ENCODE data around the gene POPDC2. TPM values are rescaled to one million over a fixed set of nuclear protein-coding genes. Genes with fewer than 3 reads are reported as not detected.

The POPDC2 gene
- total RNA-seq, 1 experiment from 2014 or later: 0.37 TPM

GRCh38 chr3:119669906-119670570 is 9.6 kb upstream of the POPDC2 start:
- no peaks in the 10 kb centered on the region for H3K79me2 ChIP-seq (ENCODE audit: insufficient read depth, low read length)
- H3K9ac ChIP-seq (ENCODE audit: extremely low read depth, insufficient read length, low read length): no peak overlapping the region
- Mint-ChIP-seq H3K9me3 (no peaks in the 10 kb centered on the region), H3K4me1 (peaks cover 0 to 9% of the 10 kb centered on the region in 2 experiments; a peak in 1 of 4 replicates), H3K27ac (no peak overlapping the region; a peak in 1 of 7 replicates), H3K36me3 (ENCODE audit: insufficient read depth in 1 of 3, low read depth in 3 of 3) (peaks cover 11 to 48% (median 48%) of the 10 kb centered on the region in 3 experiments; a peak in 6 of 7 replicates), H3K4me3 (no peak overlapping the region), H3K27me3 (ENCODE audit: low read depth) (no peaks in the 10 kb centered on the region)
- no peaks in the 10 kb centered on the region for H3K4me1 ChIP-seq (ENCODE audit: insufficient read depth, low read length)
- no peak for DNase-seq
- WGBS (ENCODE audit: extremely low coverage, insufficient read length, low lambda C conversion rate): no CpG with 5 or more reads among the region's 5 CpGs
- no peak overlapping the region for H2BK12ac ChIP-seq (ENCODE audit: insufficient read length, low read depth, low read length)
- H3K27ac ChIP-seq (ENCODE audit: insufficient read length, low read depth, low read length): no peak overlapping the region
- no peak overlapping the region for H3K14ac ChIP-seq (ENCODE audit: insufficient read depth, low read length)
- no peak overlapping the region for H4K5ac ChIP-seq (ENCODE audit: insufficient read length, low read depth, low read length)
- no peak overlapping the region for H4K91ac ChIP-seq (ENCODE audit: insufficient read length, low read depth, low read length)
- H2AFZ ChIP-seq (ENCODE audit: low read length): no peak overlapping the region
- no peak overlapping the region for H2BK15ac ChIP-seq (ENCODE audit: low read depth, low read length)
- H2BK20ac ChIP-seq (ENCODE audit: low read depth, low read length, poor library complexity, severe bottlenecking): no peak overlapping the region
- no peak overlapping the region for H2BK120ac ChIP-seq (ENCODE audit: low read depth, low read length, poor library complexity, severe bottlenecking)
- H3K23me2 ChIP-seq (ENCODE audit: insufficient read length, low read depth, low read length, poor library complexity, severe bottlenecking): no peaks in the 10 kb centered on the region
- no peak for TF ChIP-seq CTCF (conservative IDR thresholded peaks at IDR 0.05)
- H3K18ac ChIP-seq (ENCODE audit: insufficient read length, low read depth, low read length): no peak overlapping the region
- no peak overlapping the region for H4K8ac ChIP-seq (replicated peaks; ENCODE audit: insufficient read length, low read depth, low read length)
- H2BK5ac ChIP-seq (ENCODE audit: insufficient read length, low read length): no peak overlapping the region
- no peaks in the 10 kb centered on the region for H4K20me1 ChIP-seq (ENCODE audit: control insufficient read depth, insufficient read depth, insufficient read length)
- no peaks in the 10 kb centered on the region for H3K27me3 ChIP-seq (ENCODE audit: insufficient read depth, low read length)
- H3T11ph ChIP-seq (ENCODE audit: low read length): no peak overlapping the region
- H3K56ac ChIP-seq (ENCODE audit: insufficient read length, low read depth, low read length): no peak overlapping the region
- H3K23ac ChIP-seq (ENCODE audit: insufficient read length, low read depth, low read length): no peak overlapping the region
- no peaks in the 10 kb centered on the region for H3K79me1 ChIP-seq (ENCODE audit: insufficient read depth, low read depth, low read length, poor library complexity, severe bottlenecking)
- no peak overlapping the region for H3K4ac ChIP-seq (ENCODE audit: low read depth, low read length)
- no peak overlapping the region for H3K4me2 ChIP-seq (ENCODE audit: insufficient read depth, insufficient read length, low read length)
- no peaks in the 10 kb centered on the region for H3K9me3 ChIP-seq (ENCODE audit: control insufficient read depth, low read depth, low read length)
- H2AK5ac ChIP-seq (ENCODE audit: insufficient read length, low read length): no peak overlapping the region
